Psoas muscle (tissue), 8 donors: ENCODE results near the gene AGPAT2. TPM values are rescaled to one million over a fixed set of nuclear protein-coding genes. Genes with fewer than 3 reads are reported as not detected.

ENCODE experiments used
- ATAC-seq, 4 donors: fragments of 200-7000 bp; cut with Tn5 transposase; one replicate each; pipeline ENCODE4 v1.9.1; 2020; ENCODE audit warnings: moderate library complexity in 3 of 4, mild to moderate bottlenecking in 2 of 4
- DNase-seq, 2 donors: peaks; one replicate each; pipeline ENCODE4 v3.0.0-alpha.2; 2020
- H3K27ac ChIP-seq: fragments of 200-600 bp; one replicate; pipeline ENCODE4 v1.8.0; 2022
- H3K27me3 ChIP-seq, 3 donors: fragments of 200-600 bp in 1 of 3; one replicate each; pipeline versions ENCODE4 v1.6.1 to v1.8.0; 2013 to 2022; ENCODE audit warnings: low read length in 2 of 3, mild to moderate bottlenecking in 2 of 3, moderate library complexity in 1 of 3; ENCODE audit not compliant: insufficient read depth in 3 of 3
- H3K36me3 ChIP-seq, 2 donors: fragments of 200-600 bp in 1 of 2; one replicate each; pipeline versions ENCODE4 v1.6.1 to v1.8.0; 2013 to 2022; ENCODE audit warnings: low read depth in 1 of 2, mild to moderate bottlenecking in 1 of 2, moderate library complexity in 1 of 2; ENCODE audit not compliant: insufficient read depth in 1 of 2
- H3K4me1 ChIP-seq: fragments of 200-600 bp; one replicate; pipeline ENCODE4 v1.8.0; 2022
- H3K4me3 ChIP-seq: fragments of 200-600 bp; one replicate; pipeline ENCODE4 v1.8.0; 2022; ENCODE audit warnings: mild to moderate bottlenecking
- H3K9me3 ChIP-seq: fragments of 200-600 bp; one replicate; pipeline ENCODE4 v1.8.0; 2022
- WGBS, 3 donors: extraction: QIAGEN DNeasy Blood & Tissue Kit; methylation state at CpG; one replicate each; pipeline versions ENCODE4 v1.1.6 to v1.1.7; 2013; 5-methylcytosine and 5-hydroxymethylcytosine counted together
- intact Hi-C, 2 donors: fragments of 100-400 bp; cut with DNase I; formaldehyde crosslinking; loops; one replicate each; pipeline versions ENCODE4 v1.11.0 to v1.14.2; 2022
- polyA plus RNA-seq, 3 donors: library from polyadenylated mRNA; stranded (reverse); fragments of 200-250 nt; gene quantifications; one replicate each; pipeline ENCODE4 v1.2.3, GENCODE V29; 2013
- total RNA-seq, 4 donors: library from RNA; stranded (reverse); fragmentation: NEBNext Ultra II Directional in 2 of 4; extraction: Animal tissue kit (Norgen Biotek cat#: 25700) in 2 of 4; gene quantifications; one replicate each; pipeline versions ENCODE4 v1.2.1 to v1.2.4, GENCODE V29; 2021 to 2023
- TF ChIP-seq, protein P1 (sequence below): fragments of 200-600 bp; IDR thresholded peaks from one replicate; pipeline ENCODE4 v1.8.0; 2022; ENCODE audit warnings: antibody characterized with exemption
- donor health status: healthy with polysubstance abuse.
- donor health status: DM: no; HTN: no; CAD: no; lungs with moderate emphysema.
- donor health status: Bipolar disorder and iron deficiency.
- donor health status: healthy.
- donor health status: DM: yes; HTN: yes; CAD: no.
- donor health status: DM: no; HTN: no; CAD: no.
- donor health status: DM: no; HTN: no; CAD: no.
- donor health status: DM: yes; HTN: yes; CAD: no.

AGPAT2 gene
- total and polyA plus RNA-seq, 7 donors = 15.5 to 66.5 (median 41.6) TPM

DNA sequence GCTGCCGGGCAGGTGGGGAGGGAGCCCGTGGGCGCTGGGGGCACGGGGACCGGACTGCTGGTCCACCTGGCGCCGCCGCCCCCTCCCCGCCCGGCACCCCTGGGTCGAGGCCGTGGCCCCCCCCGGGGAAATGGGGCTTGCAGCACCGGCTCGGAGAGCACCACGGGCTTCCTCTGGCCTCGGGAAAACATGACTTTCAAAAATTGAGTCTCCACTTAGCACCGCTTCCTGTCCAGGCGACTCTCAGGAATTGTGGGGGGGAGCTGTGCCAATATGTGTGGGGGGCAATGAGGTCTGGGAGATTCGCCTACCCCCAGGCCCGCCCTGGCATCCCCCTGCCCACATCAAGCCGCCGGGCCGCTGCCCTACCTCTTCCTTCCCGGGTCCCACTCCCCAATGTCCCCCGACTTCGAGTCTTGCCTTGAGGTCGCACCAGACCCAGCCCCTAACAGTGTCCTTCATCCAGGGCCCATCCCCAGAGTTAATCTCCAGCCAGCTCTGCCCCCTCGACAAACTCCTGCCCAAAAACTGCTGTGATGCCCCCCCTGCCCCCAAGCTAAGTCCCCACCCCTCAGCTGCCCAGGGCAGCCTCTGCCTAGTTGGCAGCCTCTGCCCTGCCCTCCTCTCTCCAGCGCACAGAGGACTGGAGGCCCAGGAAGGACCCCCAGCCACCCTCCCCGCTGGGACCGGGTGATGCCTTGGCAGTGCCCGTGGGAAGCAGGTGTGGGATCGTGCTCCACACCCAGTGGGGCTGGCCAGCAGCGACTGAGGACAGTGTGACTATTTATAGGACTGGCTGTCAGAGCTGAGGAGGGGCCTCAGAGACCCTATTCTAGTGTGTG, 20.7 kb downstream of the AGPAT2 start:
- ATAC-seq (peak in 3 of 4 donors; percentile 6 to 67 (median 43)), DNase-seq (no peak)
- 8 to 13% (median 10%) methylated on average over 27 to 35 of the region's 35 CpGs for WGBS, 3 donors
- TF ChIP-seq, protein P1, sequence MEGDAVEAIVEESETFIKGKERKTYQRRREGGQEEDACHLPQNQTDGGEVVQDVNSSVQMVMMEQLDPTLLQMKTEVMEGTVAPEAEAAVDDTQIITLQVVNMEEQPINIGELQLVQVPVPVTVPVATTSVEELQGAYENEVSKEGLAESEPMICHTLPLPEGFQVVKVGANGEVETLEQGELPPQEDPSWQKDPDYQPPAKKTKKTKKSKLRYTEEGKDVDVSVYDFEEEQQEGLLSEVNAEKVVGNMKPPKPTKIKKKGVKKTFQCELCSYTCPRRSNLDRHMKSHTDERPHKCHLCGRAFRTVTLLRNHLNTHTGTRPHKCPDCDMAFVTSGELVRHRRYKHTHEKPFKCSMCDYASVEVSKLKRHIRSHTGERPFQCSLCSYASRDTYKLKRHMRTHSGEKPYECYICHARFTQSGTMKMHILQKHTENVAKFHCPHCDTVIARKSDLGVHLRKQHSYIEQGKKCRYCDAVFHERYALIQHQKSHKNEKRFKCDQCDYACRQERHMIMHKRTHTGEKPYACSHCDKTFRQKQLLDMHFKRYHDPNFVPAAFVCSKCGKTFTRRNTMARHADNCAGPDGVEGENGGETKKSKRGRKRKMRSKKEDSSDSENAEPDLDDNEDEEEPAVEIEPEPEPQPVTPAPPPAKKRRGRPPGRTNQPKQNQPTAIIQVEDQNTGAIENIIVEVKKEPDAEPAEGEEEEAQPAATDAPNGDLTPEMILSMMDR = no peak
- Histone ChIP-seq H3K4me3 (peak overlapping the region; percentile 60), H3K27me3 (peaks cover 0 to 30% (median 7%) of the 10 kb centered on the region in 3 donors), H3K4me1 (no peaks in the 10 kb centered on the region), H3K36me3 (peaks cover 0 to 12% of the 10 kb centered on the region in 2 donors), H3K9me3 (no peaks in the 10 kb centered on the region), H3K27ac (peak overlapping the region; percentile 39)
- intact Hi-C loops = no loop called here

DNA sequence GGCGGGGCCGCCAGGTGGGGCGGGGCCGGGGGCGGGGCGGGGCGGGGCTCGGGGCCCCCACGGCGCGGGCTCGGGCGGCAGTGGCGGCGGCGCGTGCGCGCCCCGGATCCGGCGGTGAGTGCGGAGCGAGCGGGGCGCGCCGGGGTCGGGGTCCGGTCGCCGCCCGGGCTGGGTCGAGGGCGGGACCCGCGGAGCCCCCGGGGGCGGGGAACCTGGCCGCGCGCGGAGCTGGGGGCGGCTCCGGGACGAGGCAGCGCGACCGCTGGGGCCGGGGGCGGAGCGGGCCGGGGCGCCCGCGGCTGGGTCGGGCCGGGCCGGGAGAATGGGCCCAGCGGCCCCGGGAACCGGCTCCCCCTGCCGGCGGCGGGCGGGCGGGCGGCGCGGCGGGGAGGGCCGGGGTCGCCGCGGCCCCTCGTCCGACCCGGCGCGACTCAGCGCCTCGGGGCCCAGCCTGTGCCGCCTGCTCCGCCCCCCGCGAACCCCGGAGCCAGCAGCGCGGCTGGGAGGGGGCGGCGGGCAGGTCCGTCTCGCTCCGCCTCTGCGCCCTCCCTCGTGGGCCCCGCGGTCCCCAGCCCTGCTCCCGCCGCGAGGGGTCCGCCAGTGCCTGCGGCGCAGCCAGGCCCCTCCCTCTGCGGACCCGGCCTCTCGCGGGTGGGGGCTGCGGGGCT, 21.4 kb downstream of the AGPAT2 start:
- Histone ChIP-seq H3K4me3 (peak overlapping the region; percentile 70), H3K4me1 (no peaks in the 10 kb centered on the region), H3K36me3 (peaks cover 0 to 12% of the 10 kb centered on the region in 2 donors), H3K27me3 (peaks cover 0 to 30% (median 7%) of the 10 kb centered on the region in 3 donors), H3K27ac (peak overlapping the region; percentile 39), H3K9me3 (no peaks in the 10 kb centered on the region)
- no peak for DNase-seq
- TF ChIP-seq, protein P1 = peak; percentile 15
- WGBS, 3 donors = 1 to 3% (median 1%) methylated on average over 30 to 109 of the region's 109 CpGs
- ATAC-seq = no peak
- intact Hi-C loops = no loop called here

DNA sequence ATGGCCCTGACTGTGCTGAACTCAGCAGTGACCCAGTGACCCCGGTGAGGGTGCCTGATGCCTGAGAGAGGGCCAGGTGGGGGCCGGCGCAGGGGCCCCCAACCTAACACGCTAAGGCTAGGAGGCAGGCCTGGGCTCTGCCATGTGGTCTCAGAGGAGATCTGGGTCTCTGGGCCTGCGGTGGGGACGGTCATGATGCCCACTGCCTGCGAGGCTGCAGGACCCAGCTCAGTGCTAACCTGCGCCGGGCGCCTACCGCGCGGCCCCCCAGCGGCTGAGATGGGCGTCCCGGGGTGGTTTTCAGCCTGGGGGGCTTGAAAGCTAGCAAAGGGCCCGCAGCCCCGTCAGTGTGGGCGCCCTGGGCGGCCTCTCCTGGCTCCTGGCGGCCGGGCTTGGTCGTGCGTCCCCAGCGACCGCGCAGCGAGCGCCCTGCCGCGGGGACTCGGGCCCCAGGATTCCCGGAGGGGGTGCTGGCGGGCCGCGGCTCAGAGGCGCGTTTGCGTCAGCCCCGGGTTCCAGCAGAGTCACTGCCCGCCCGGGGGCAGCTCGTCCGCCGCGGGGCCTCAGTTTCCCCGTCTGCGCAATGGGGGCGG, 22.1 kb downstream of the AGPAT2 start:
- Histone ChIP-seq H3K4me3 (peak overlapping the region; percentile 70), H3K9me3 (no peaks in the 10 kb centered on the region), H3K4me1 (no peaks in the 10 kb centered on the region), H3K27ac (peak overlapping the region; percentile 74), H3K27me3 (peaks cover 0 to 30% (median 7%) of the 10 kb centered on the region in 3 donors), H3K36me3 (peaks cover 0 to 6% of the 10 kb centered on the region in 2 donors)
- ATAC-seq (no peak), DNase-seq (no peak)
- TF ChIP-seq, protein P1 = no peak
- WGBS, 3 donors = 11 to 21% (median 20%) methylated on average over 12 to 46 of the region's 49 CpGs
- intact Hi-C loops = no loop called here

DNA sequence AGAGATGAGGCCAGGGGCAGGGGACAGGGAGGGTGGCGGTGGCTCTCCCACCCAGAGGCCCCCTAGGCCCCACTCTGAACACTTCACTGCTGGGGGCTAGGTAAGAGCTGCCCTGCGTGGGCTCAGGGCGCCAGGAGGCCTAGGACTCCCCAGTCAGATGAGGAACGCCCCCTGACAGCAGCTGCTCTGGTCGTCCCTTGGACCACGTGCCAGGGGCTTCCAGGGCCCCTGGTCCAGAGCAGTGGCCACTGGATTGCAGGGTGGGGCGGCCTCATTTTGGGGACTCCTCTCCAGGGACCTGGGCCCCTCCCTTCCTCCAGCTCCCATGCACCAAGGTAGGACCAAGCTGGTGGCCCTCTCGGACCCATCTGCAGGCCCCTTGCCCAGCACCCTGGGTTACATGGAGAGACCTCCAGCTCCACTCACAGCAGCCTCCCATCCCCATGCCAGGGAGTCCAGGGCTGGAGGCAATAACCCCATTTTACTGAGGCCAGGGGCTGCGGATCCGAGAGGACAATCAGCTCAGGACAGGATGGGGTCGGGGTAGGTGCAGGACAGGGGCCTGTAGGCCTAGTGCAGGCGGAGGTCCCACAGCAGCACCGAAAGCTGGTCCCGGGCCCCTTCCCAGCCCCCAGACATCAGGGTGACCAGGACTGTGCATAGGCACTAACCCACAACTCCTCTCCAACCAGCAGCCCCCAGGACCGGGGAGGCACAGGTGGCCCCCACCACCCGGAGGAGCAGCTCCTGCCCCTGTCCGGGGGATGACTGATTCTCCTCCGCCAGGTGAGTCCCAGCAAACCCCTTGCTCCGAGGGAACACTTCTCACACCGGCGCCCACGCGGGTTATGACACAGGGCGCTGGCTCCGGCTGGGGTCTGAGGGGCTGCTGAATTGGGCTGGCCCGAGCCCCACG, 23.0 kb downstream of the AGPAT2 start:
- DNase-seq = no peak
- Histone ChIP-seq H3K36me3 (no peaks in the 10 kb centered on the region), H3K27ac (peak overlapping the region; percentile 74), H3K4me3 (peak overlapping the region; percentile 70), H3K4me1 (no peaks in the 10 kb centered on the region), H3K9me3 (no peaks in the 10 kb centered on the region), H3K27me3 (peaks cover 0 to 28% (median 7%) of the 10 kb centered on the region in 3 donors)
- TF ChIP-seq, protein P1 = no peak
- intact Hi-C loops = no loop called here
- WGBS, 3 donors = 74 to 80% (median 76%) methylated on average over 27 of the region's 27 CpGs
- ATAC-seq = no peak
